Stimulated activated CD4-positive, alpha-beta T cell treated with anti-CD3 and anti-CD28 coated beads, Interleukin-1b, Interleukin-23, amount 100 ng/mL, for 24 hours (primary cell): ENCODE measurements around the gene OR4K17.
"Not testable (repeated sequence)": the region's sequence is repeated elsewhere in the genome, so short reads cannot be mapped to it uniquely, and the experiment has no call there.

Experiments used
- DNase-seq, 4 experiments: peaks; one replicate each; pipeline ENCODE4 v3.0.0-alpha.2; 2020; ENCODE audit warnings: low read depth in 4 of 4, low spot score in 1 of 4

Gene OR4K17

GRCh38 chr14:20110438-20110837 lies at the start of gene OR4K17:
Gene OR4K17, plus strand, starts transcription at chr14:20110739. Its CDS starts 6,761 bp downstream, at chr14:20117500.
- DNase-seq = no peak

GRCh38 chr14:20092050-20092449 lies 18.5 kb upstream of the OR4K17 start:
- DNase-seq = no peak

DNA sequence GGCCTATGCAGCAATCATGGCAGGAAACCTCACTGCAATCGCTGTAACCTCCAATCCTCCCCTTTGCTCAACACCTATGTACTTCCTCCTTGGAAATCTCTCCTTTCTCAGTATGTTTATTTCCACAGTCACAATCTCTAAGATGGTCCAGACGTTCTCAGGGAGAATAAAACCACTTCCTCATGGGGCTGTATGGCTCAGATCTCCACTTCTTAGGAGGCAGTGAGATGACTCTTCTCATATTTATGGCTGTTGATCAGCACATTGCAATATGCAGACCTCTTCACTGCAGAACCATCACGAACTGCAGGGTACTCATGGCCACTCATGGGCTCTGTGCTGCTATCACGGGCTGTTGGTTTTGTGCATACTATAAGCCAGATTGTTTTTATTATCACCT lies 17.1 kb upstream of the OR4K17 start:
- no peak for DNase-seq

DNA sequence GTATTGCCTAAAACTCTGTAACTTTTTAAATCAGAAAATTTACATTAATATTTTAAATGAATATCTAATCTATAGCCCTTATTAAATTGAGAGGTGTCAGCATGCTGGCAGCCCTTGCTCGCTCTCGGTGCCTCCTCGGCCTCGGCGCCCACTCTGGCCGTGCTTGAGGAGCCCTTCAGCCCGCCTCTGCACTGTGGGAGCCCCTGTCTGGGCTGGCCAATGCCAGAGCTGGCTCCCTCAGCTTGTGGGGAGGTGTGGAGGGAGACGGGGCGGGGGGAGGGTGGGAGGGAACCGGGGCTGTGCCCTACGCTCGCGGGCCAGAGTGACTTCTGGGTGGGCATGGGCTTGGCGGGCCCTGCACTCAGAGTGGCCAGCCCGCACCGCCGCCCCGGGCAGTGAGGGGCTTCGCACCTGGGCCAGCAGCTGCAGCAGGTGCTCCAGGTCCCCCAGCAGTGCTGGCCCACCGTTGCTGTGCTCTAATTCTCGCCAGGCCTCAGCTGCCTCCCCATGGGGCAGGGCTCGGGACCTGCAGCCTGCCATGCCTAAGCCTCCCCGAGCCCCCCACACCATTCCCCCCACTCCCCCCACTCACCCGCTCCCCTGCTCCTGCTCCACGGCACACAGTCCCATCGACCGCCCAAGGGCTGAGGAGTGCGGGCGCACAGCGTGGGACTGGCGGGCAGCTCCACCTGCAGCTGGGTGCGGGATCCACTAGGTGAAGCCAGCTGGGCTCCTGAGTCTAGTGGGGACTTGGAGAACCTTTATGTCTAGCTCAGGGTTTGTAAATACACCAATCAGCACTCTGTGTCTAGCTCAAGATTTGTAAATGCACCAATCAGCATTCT lies 11.4 kb upstream of the OR4K17 start:
- not testable (repeated sequence) for DNase-seq

DNA sequence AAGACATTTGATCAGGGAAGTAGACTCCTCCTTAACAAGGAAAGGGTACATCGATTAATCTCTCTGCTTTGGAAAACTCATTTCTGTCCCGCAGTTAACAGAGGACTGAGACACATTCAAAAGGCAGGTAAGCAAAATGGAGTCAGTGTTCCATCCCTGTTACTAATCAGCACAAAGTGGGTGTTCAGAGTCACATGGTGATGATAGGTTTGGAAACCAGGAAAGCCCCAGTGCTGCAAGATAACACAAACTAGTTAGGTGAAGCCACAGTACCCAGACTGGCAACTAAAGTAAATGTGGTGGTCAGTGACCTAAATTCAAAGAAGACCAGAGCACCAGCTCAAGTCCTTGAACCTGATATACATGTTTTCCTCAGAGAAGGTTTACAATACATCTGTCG lies 1.8 kb downstream of the OR4K17 start:
- DNase-seq = no peak

DNA sequence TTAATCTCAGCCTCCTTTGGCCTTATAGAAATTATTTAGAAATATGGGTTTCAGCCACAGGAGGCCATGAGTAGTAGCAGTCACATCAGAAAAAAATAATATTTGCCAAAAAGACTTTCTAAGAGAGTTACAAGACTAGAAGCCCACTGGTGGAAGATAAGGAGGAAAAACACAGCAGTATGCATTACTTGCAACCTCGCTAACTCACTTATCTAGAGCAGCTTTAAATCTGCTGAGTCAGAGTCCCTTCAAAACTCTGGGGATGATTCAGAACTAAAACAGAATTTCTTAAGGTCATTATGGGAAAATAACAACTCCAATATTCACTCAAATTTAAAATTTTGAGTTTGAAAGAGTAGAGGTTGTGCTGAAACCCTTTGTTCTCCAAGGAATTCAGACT lies 6.2 kb downstream of the OR4K17 start:
- no peak for DNase-seq

DNA sequence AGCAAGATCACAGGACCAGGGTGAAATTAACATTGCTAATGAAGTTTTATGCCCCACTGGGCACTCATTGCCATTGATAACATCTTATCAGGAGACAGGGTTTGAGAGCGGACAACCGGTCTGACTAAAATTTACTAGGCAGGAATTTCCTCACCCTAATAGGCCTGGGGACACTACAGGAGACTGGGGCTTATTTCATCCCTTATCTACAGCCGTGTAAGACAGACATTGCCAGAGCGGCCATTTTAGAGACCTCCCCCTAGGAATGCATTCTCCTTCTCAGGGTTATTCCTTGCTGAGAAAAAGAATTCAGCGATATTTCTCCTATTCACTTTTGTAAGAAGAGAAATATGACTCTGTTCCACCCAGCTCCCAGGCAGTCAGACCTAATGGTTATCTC lies 8.3 kb downstream of the OR4K17 start:
- no peak for DNase-seq

- DNase-seq = no peak
Measured at GRCh38 chr14:20138520-20138919, 28.0 kb downstream of the OR4K17 start, which contains the start of gene OR4N5. Gene OR4N5, plus strand, starts transcription at chr14:20138820. Its CDS starts 4,916 bp downstream, at chr14:20143736.

- no peak for DNase-seq
Measured at GRCh38 chr14:20143911-20144310, 33.4 kb downstream of the OR4K17 start.

GRCh38 chr14:20144820-20145219 lies 34.3 kb downstream of the OR4K17 start:
- DNase-seq = no peak

- no peak for DNase-seq
Measured at GRCh38 chr14:20164462-20164861, 53.9 kb downstream of the OR4K17 start.

- no peak for DNase-seq
Measured at GRCh38 chr14:20167091-20167490, 56.6 kb downstream of the OR4K17 start.

GRCh38 chr14:20169852-20170251 lies 59.3 kb downstream of the OR4K17 start:
- DNase-seq = not testable (repeated sequence)
